Measurements from ENCODE around the gene TTN. TPM values are rescaled to one million over a fixed set of nuclear protein-coding genes. Genes with fewer than 3 reads are reported as not detected.
A peak's percentile ranks its signal among the peaks of the same experiment; 100 is the strongest.

Gene TTN
- total and polyA plus RNA-seq, 8 donors = 0.96 to 13.8 (median 8.3) TPM

GRCh38 chr2:178819992-178820391, 12.8 kb upstream of the TTN start:
- TF ChIP-seq CTCF (IDR thresholded peaks at IDR 0.05) = no peak
- FAIRE-seq = no peak
- no peak overlapping the region for H3K4me3 ChIP-seq
- no peaks in the 10 kb centered on the region for H3K27me3 ChIP-seq
- H3K4me1 ChIP-seq = no peaks in the 10 kb centered on the region
- H3K9me3 ChIP-seq = no peaks in the 10 kb centered on the region
- no peak for DNase-seq
- intact Hi-C loops (cut with DNase I) = no loop called here
- ATAC-seq = no peak
- H3K27ac ChIP-seq = no peak overlapping the region
- H3K36me3 ChIP-seq = no peaks in the 10 kb centered on the region
- 45 to 52% methylated on average over 4 of the region's 4 CpGs for WGBS, 2 donors

GRCh38 chr2:178819147-178819875, 12.1 kb upstream of the TTN start:
- DNase-seq = no peak
- no peaks in the 10 kb centered on the region for H3K27me3 ChIP-seq
- WGBS, 2 donors = 95 to 100% methylated on average over 1 of the region's 1 CpG
- H3K4me1 ChIP-seq = no peaks in the 10 kb centered on the region
- no peak overlapping the region for H3K4me3 ChIP-seq
- no peaks in the 10 kb centered on the region for H3K36me3 ChIP-seq
- no peak for FAIRE-seq
- intact Hi-C loops (cut with DNase I) = no loop called here
- no peak for TF ChIP-seq CTCF (IDR thresholded peaks at IDR 0.05)
- no peaks in the 10 kb centered on the region for H3K9me3 ChIP-seq
- no peak for ATAC-seq
- no peak overlapping the region for H3K27ac ChIP-seq

- TF ChIP-seq CTCF (IDR thresholded peaks at IDR 0.05) = no peak
- intact Hi-C loops (cut with DNase I) = no loop called here
- ATAC-seq (no peak), DNase-seq (no peak), FAIRE-seq (no peak)
- Histone ChIP-seq H3K4me3 (no peak overlapping the region), H3K4me1 (peaks cover 13 to 20% (median 15%) of the 10 kb centered on the region in 3 donors), H3K27me3 (no peaks in the 10 kb centered on the region), H3K36me3 (no peaks in the 10 kb centered on the region), H3K27ac (no peak overlapping the region), H3K9me3 (no peaks in the 10 kb centered on the region)
- WGBS, 2 donors = 71 to 88% methylated on average over 2 of the region's 2 CpGs
Observed at GRCh38 chr2:178811901-178812300, 4.7 kb upstream of the TTN start.

- ATAC-seq = peak in 3 of 4 donors; percentile 36 to 71 (median 42)
- FAIRE-seq = no peak
- H3K9me3 ChIP-seq = no peaks in the 10 kb centered on the region
Observed at GRCh38 chr2:178811045-178811444, 3.8 kb upstream of the TTN start.

More at GRCh38 chr2:178811045-178811444, 3.8 kb upstream of the TTN start:
- H3K27ac ChIP-seq = no peak overlapping the region
- DNase-seq = no peak
- no peak overlapping the region for H3K4me3 ChIP-seq
- TF ChIP-seq CTCF (IDR thresholded peaks at IDR 0.05) = no peak
- H3K27me3 ChIP-seq = no peaks in the 10 kb centered on the region
- no peaks in the 10 kb centered on the region for H3K36me3 ChIP-seq
- intact Hi-C loops (cut with DNase I) = no loop called here
- whole genome bisulfite sequencing, 2 donors = 32 to 40% methylated on average over 2 of the region's 2 CpGs
- H3K4me1 ChIP-seq = peaks cover 13 to 25% (median 15%) of the 10 kb centered on the region in 3 donors
